ENCODE measurements around the gene MUC6. TPM values are rescaled to one million over a fixed set of nuclear protein-coding genes. Genes with fewer than 3 reads are reported as not detected.

The MUC6 gene
- total and polyA plus RNA-seq, 2 experiments from 2014 or later = not detected

GRCh38 chr11:1009371-1009770 lies 27.1 kb downstream of the MUC6 start:
- Histone ChIP-seq H3K4me2 (ENCODE audit: unreplicated experiment) (no peak overlapping the region), H3K4me1 (ENCODE audit: insufficient read depth) (no peaks in the 10 kb centered on the region), H3K4me3 (no peak overlapping the region), H3K9ac (no peak overlapping the region), H3K27ac (no peak overlapping the region), H3K79me2 (ENCODE audit: insufficient read depth) (no peaks in the 10 kb centered on the region), H3K9me3 (ENCODE audit: low read depth) (no peaks in the 10 kb centered on the region), H2AFZ (no peak overlapping the region), H3K9me2 (ENCODE audit: insufficient read depth) (no peaks in the 10 kb centered on the region), H3K27me3 (replicated peaks; ENCODE audit: insufficient read depth) (no peaks in the 10 kb centered on the region), H3F3A (ENCODE audit: insufficient read depth) (no peaks in the 10 kb centered on the region), H3K36me3 (ENCODE audit: low read depth) (no peaks in the 10 kb centered on the region; the same call in 1 of the 2 replicates), H4K20me1 (ENCODE audit: insufficient read depth) (no peaks in the 10 kb centered on the region)
- TF ChIP-seq EZH2 (IDR thresholded peaks at IDR 0.05; ENCODE audit: insufficient read depth, poor library complexity, severe bottlenecking) (no peak), EZH2phosphoT487 (IDR thresholded peaks at IDR 0.05; ENCODE audit: insufficient read depth, low read depth) (no peak)
- in situ Hi-C loops (cut with MboI) = no loop called here
- 88 to 90% methylated on average over 14 to 33 of the region's 33 CpGs for WGBS, 2 experiments (ENCODE audit: low coverage in 1 of 2, low lambda C conversion rate in 2 of 2, missing lambda C conversion rate in 2 of 2)
- DNase-seq = no peak

GRCh38 chr11:1008803-1009145 lies 27.7 kb downstream of the MUC6 start:
- Histone ChIP-seq H3K4me2 (ENCODE audit: unreplicated experiment) (no peak overlapping the region), H3K27me3 (replicated peaks; ENCODE audit: insufficient read depth) (no peaks in the 10 kb centered on the region), H3K9ac (no peak overlapping the region), H3K36me3 (ENCODE audit: low read depth) (no peaks in the 10 kb centered on the region; the same call in 1 of the 2 replicates), H3F3A (ENCODE audit: insufficient read depth) (no peaks in the 10 kb centered on the region), H3K4me3 (no peak overlapping the region), H3K9me2 (ENCODE audit: insufficient read depth) (no peaks in the 10 kb centered on the region), H3K27ac (no peak overlapping the region), H2AFZ (no peak overlapping the region), H3K79me2 (ENCODE audit: insufficient read depth) (no peaks in the 10 kb centered on the region), H4K20me1 (ENCODE audit: insufficient read depth) (no peaks in the 10 kb centered on the region), H3K4me1 (ENCODE audit: insufficient read depth) (no peaks in the 10 kb centered on the region), H3K9me3 (ENCODE audit: low read depth) (no peaks in the 10 kb centered on the region)
- TF ChIP-seq EZH2 (IDR thresholded peaks at IDR 0.05; ENCODE audit: insufficient read depth, poor library complexity, severe bottlenecking) (no peak), EZH2phosphoT487 (IDR thresholded peaks at IDR 0.05; ENCODE audit: insufficient read depth, low read depth) (no peak)
- 80 to 88% methylated on average over 6 to 11 of the region's 11 CpGs for WGBS, 2 experiments (ENCODE audit: low coverage in 1 of 2, low lambda C conversion rate in 2 of 2, missing lambda C conversion rate in 2 of 2)
- in situ Hi-C loops (cut with MboI) = no loop called here
- DNase-seq = no peak

DNA sequence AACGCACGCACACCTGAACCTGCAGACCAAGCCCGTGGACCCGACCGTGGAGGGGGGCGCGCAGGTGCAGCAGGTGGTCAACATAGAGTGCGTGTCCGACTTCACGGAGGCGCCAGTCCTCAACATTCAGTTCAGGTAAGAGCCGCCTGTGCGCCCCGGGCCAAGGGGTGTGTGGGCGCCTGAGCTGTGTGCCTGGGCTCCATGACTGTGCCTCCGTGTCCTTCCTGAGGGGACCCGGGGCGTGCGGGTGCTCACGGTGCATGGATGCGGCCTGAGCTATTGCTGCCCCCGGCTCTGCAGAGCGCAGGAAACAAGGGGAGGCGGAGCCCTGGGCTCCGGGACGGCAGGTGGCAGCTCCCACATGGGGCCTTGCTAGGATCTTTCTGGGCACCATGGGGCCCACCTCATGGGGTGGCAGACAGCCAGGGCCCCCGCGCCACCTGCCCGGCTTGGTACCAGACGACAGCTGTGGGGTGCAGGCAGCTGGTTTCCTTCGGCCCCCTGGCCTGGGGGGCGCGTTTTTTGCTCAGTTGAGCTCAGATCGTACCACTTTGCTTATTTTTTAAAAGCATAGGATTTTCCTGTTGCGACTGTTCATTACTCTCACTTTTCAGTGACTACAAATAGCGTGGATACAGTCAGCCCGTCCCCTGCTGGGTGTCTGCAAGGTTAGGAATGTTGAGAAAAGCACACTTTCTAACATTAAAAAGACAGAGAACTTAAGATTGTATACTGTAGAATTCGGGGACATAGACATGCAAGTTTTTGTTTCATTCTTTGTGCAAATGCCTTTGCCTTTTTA lies 28.3 kb downstream of the MUC6 start:
- Histone ChIP-seq H3K9me2 (ENCODE audit: insufficient read depth) (no peaks in the 10 kb centered on the region), H3K9me3 (ENCODE audit: low read depth) (no peaks in the 10 kb centered on the region), H2AFZ (no peak overlapping the region), H3K27me3 (replicated peaks; ENCODE audit: insufficient read depth) (no peaks in the 10 kb centered on the region), H3K4me2 (ENCODE audit: unreplicated experiment) (no peak overlapping the region), H4K20me1 (ENCODE audit: insufficient read depth) (no peaks in the 10 kb centered on the region), H3K27ac (no peak overlapping the region), H3F3A (ENCODE audit: insufficient read depth) (no peaks in the 10 kb centered on the region), H3K9ac (no peak overlapping the region), H3K79me2 (ENCODE audit: insufficient read depth) (peaks cover 4% of the 10 kb centered on the region; the same call in 1 of the 2 replicates), H3K4me1 (ENCODE audit: insufficient read depth) (no peaks in the 10 kb centered on the region), H3K36me3 (ENCODE audit: low read depth) (no peaks in the 10 kb centered on the region; the same call in 1 of the 2 replicates), H3K4me3 (no peak overlapping the region)
- no peak for TF ChIP-seq EZH2phosphoT487 (IDR thresholded peaks at IDR 0.05; ENCODE audit: insufficient read depth, low read depth)
- TF ChIP-seq EZH2 (IDR thresholded peaks at IDR 0.05; ENCODE audit: insufficient read depth, poor library complexity, severe bottlenecking) = no peak
- DNase-seq = no peak
- in situ Hi-C loops (cut with MboI) = no loop called here
- WGBS, 2 experiments (ENCODE audit: low coverage in 1 of 2, low lambda C conversion rate in 2 of 2, missing lambda C conversion rate in 2 of 2) = 92 to 94% methylated on average over 28 to 38 of the region's 38 CpGs

DNA sequence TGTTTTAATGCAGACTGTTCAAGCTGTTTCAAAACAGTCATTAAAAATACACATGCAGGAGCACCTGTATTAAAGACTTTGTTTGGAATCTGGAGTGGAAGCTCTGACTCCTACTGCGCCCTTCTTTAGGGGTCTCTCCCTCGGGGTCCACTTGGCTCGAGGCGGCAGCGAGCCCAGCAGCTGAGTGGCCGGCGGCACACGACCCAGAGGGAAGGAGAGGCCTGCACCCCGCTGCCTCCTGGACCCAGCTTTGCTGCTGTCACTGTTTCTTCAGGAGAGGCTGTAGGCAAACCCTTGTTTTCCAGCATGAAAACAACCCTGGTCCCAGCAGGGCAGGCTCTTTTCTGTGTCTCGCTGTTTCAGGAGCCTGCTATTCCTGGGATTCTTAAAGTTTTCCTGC lies 29.2 kb downstream of the MUC6 start:
- peaks cover 13% of the 10 kb centered on the region for H3K79me2 ChIP-seq (ENCODE audit: insufficient read depth)
- DNase-seq = no peak
- no peak overlapping the region for H3K9ac ChIP-seq
- WGBS, 2 experiments (ENCODE audit: low coverage in 1 of 2, low lambda C conversion rate in 2 of 2, missing lambda C conversion rate in 2 of 2) = 93 to 95% methylated on average over 10 of the region's 10 CpGs
- no peaks in the 10 kb centered on the region for H3K4me1 ChIP-seq (ENCODE audit: insufficient read depth)
- no peaks in the 10 kb centered on the region for H4K20me1 ChIP-seq (ENCODE audit: insufficient read depth)
- H3K27ac ChIP-seq = no peak overlapping the region
- no peaks in the 10 kb centered on the region for H3K27me3 ChIP-seq (replicated peaks; ENCODE audit: insufficient read depth)
- H3K4me3 ChIP-seq = no peak overlapping the region
- H3F3A ChIP-seq (ENCODE audit: insufficient read depth) = no peaks in the 10 kb centered on the region
- no peak overlapping the region for H2AFZ ChIP-seq
- TF ChIP-seq EZH2 (IDR thresholded peaks at IDR 0.05; ENCODE audit: insufficient read depth, poor library complexity, severe bottlenecking) (no peak), EZH2phosphoT487 (IDR thresholded peaks at IDR 0.05; ENCODE audit: insufficient read depth, low read depth) (no peak)
- in situ Hi-C loops (cut with MboI) = no loop called here
- no peaks in the 10 kb centered on the region; the same call in 1 of the 2 replicates for H3K36me3 ChIP-seq (ENCODE audit: low read depth)
- no peak overlapping the region for H3K4me2 ChIP-seq (ENCODE audit: unreplicated experiment)
- no peaks in the 10 kb centered on the region for H3K9me2 ChIP-seq (ENCODE audit: insufficient read depth)
- no peaks in the 10 kb centered on the region for H3K9me3 ChIP-seq (ENCODE audit: low read depth)

Data from GM23248 (cell line).